ENCODE results near the gene CLCNKB. TPM values are rescaled to one million over a fixed set of nuclear protein-coding genes. Genes with fewer than 3 reads are reported as not detected.
"Not testable (repeated sequence)": the region's sequence is repeated elsewhere in the genome, so short reads cannot be mapped to it uniquely, and the experiment has no call there.

The CLCNKB gene
- total RNA-seq, 2 experiments from 2014 or later = not detected

DNA sequence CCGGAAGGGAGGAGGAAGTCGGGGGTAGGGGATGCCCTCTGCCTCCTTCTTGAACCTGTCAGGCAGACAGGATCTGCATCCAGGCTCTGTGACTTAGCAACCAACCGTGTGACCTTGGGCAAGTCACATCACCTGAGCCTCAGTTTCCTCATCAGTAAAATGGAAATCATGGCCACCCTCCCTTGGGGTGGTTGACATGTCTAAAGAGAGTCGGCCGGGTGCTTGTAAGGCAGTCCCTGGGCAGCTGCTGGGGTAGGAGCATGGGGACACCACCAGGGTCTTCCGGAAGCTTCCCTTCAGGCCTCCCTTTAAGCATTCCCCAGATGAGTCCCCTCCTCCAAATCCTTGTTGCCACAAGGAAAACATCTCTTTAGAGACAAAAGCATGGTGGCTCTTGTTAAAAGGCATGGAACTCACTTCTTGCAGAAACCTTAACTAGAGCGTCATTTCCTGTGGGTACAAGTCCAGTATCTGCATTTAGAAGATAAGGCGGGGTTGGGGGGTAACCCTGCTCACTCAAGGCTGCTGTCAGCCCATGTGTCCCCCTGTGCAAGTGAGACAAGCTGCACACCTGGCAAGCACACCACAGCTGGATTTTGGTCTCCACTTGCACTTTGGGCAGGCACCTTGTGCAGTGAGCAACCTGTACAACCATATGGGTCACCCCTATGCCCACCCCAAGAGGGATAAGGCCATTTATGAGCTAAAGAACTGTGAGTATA is 10.4 kb downstream of the CLCNKB start:
- TF ChIP-seq CTCF (IDR thresholded peaks at IDR 0.05) = no peak
- no peak overlapping the region for H3K4me3 Mint-ChIP-seq
- intact Hi-C loops (cut with DNase I, micrococcal nuclease) = loop anchor here in 1 of 2 experiments (2.0 kb wide), 1 partner anchor 261 kb away; no protein-coding TSS in a partner anchor
- ChIA-PET POLR2A (no interaction called here), CTCF (no interaction called here)
- DNase-seq (no peak), ATAC-seq (ENCODE audit: poor library complexity) (no peak)
- peaks cover 14% of the 10 kb centered on the region for H3K27me3 Mint-ChIP-seq
- no peak overlapping the region for H3K27ac ChIP-seq (ENCODE audit: low read depth in 1 of 2, low read length in 2 of 2)
- H3K4me1 ChIP-seq (ENCODE audit: insufficient read depth, low read length) = peaks cover 9% of the 10 kb centered on the region
- H3K4me1 Mint-ChIP-seq (ENCODE audit: low read depth) = peaks cover 6% of the 10 kb centered on the region
- H3K9me3 Mint-ChIP-seq = no peaks in the 10 kb centered on the region
- H3K9me3 ChIP-seq (ENCODE audit: control insufficient read depth in 1 of 2, insufficient read depth in 1 of 2, low read length in 2 of 2) = no peaks in the 10 kb centered on the region
- H3K36me3 ChIP-seq (ENCODE audit: insufficient read depth, low read length) = no peaks in the 10 kb centered on the region
- H3K4me3 ChIP-seq (ENCODE audit: low read length) = no peak overlapping the region
- H3K27ac Mint-ChIP-seq = no peak overlapping the region
- H3K36me3 Mint-ChIP-seq (ENCODE audit: low read depth) = no peaks in the 10 kb centered on the region
- peaks cover under 1 to 10% of the 10 kb centered on the region in 2 experiments for H3K27me3 ChIP-seq (ENCODE audit: control insufficient read depth in 1 of 2, insufficient read depth in 2 of 2, low read length in 2 of 2)

GRCh38 chr1:16054598-16055540 is 11.3 kb downstream of the CLCNKB start:
- Histone ChIP-seq H3K36me3 (ENCODE audit: insufficient read depth, low read length) (no peaks in the 10 kb centered on the region), H3K4me1 (ENCODE audit: insufficient read depth, low read length) (peaks cover 7% of the 10 kb centered on the region), H3K4me3 (ENCODE audit: low read length) (no peak overlapping the region), H3K27me3 (ENCODE audit: control insufficient read depth in 1 of 2, insufficient read depth in 2 of 2, low read length in 2 of 2) (peaks cover 0 to 7% of the 10 kb centered on the region in 2 experiments), H3K27ac (ENCODE audit: low read depth in 1 of 2, low read length in 2 of 2) (no peak overlapping the region), H3K9me3 (ENCODE audit: control insufficient read depth in 1 of 2, insufficient read depth in 1 of 2, low read length in 2 of 2) (no peaks in the 10 kb centered on the region)
- Mint-ChIP-seq H3K9me3 (no peaks in the 10 kb centered on the region), H3K4me3 (no peak overlapping the region), H3K27ac (no peak overlapping the region), H3K4me1 (ENCODE audit: low read depth) (peaks cover 6% of the 10 kb centered on the region), H3K36me3 (ENCODE audit: low read depth) (no peaks in the 10 kb centered on the region), H3K27me3 (peaks cover 6% of the 10 kb centered on the region)
- no peak for TF ChIP-seq CTCF (IDR thresholded peaks at IDR 0.05)
- DNase-seq (no peak), ATAC-seq (ENCODE audit: poor library complexity) (no peak)
- POLR2A ChIA-PET = no interaction called here
- CTCF ChIA-PET = no interaction called here
- intact Hi-C loops (cut with DNase I, micrococcal nuclease) = loop anchor here in 1 of 2 experiments (2.0 kb wide), 1 partner anchor 262 kb away; no protein-coding TSS in a partner anchor

DNA sequence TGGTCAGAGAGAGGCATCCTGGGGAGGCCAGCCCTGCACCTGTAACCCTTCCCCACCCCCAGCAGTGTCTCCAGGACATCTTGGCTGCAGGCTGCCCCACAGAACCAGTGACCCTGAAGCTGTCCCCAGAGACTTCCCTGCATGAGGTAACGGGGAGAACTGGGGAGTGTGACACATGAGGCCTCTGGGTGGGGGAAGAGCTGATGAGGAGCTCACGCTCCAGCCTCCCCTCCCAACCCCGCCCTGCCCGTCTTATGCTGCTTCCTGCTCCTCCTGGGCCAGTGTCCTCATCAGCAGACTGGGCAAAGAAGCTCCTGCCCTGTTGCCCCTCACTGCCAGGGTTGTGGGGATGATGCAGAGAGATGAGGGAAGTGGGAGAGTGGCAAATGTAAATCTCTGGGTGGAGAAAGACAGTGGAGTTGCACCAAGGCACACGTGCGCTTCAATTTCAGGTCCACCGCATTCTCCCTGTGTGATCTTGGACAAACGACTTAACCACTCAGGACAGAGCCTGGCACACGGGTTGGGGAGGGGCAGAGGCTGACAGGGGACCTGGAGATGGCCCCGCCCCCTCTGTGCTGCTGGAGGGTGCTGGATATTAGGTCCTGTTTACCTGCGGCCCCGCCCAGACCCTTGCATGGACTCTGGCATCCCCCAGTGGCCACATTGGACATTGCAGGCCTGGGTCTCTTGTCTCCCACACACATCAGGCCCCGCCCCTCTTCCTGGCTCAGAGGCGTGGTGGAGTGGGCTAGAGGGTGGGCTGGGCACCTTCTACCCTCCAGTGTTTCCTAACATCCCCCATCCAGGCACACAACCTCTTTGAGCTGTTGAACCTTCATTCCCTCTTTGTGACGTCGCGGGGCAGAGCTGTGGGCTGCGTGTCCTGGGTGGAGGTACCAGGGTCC is 12.3 kb downstream of the CLCNKB start:
- ChIA-PET POLR2A (no interaction called here), CTCF (interaction anchor here (0.6 kb wide), 1 partner anchor 241 kb away, joined by 3 read pairs; no protein-coding TSS in a partner anchor)
- H3K4me1 Mint-ChIP-seq (ENCODE audit: low read depth) = peaks cover 6% of the 10 kb centered on the region
- H3K27me3 Mint-ChIP-seq = no peaks in the 10 kb centered on the region
- Histone ChIP-seq H3K4me1 (ENCODE audit: insufficient read depth, low read length) (peaks cover 7% of the 10 kb centered on the region), H3K4me3 (ENCODE audit: low read length) (no peak overlapping the region), H3K27ac (ENCODE audit: low read depth in 1 of 2, low read length in 2 of 2) (no peak overlapping the region), H3K27me3 (ENCODE audit: control insufficient read depth in 1 of 2, insufficient read depth in 2 of 2, low read length in 2 of 2) (no peaks in the 10 kb centered on the region), H3K36me3 (ENCODE audit: insufficient read depth, low read length) (no peaks in the 10 kb centered on the region), H3K9me3 (ENCODE audit: control insufficient read depth in 1 of 2, insufficient read depth in 1 of 2, low read length in 2 of 2) (no peaks in the 10 kb centered on the region)
- peak; percentile 99 for ATAC-seq (ENCODE audit: poor library complexity)
- intact Hi-C loops (cut with DNase I, micrococcal nuclease) = loop anchor here (1.0 to 2.0 kb wide), 3 partner anchors 47 to 264 kb away; no protein-coding TSS in a partner anchor
- H3K9me3 Mint-ChIP-seq = no peaks in the 10 kb centered on the region
- peak; percentile 85 for TF ChIP-seq CTCF (IDR thresholded peaks at IDR 0.05)
- peak; percentile 51 to 91 (median 80) for DNase-seq
- H3K36me3 Mint-ChIP-seq (ENCODE audit: low read depth) = no peaks in the 10 kb centered on the region
- H3K27ac Mint-ChIP-seq = no peak overlapping the region
- H3K4me3 Mint-ChIP-seq = no peak overlapping the region

DNA sequence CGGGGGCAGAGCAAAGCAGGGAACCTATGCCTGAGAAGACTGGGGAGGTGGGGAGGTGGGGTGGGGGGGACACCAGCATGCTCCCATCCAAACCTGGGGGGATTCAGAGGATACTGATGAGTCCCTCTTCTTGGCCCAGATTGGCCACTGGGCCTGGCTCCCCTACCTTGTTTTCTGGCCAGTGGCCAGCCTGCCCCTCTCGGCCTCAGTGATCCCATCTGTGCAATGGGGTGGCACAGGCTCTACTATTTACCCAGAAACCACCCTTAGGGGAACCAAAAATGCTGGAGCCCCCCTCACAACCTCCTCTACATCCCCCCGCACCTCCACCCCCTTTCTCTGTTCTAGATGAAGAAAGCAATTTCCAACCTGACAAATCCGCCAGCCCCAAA is 12.9 kb downstream of the CLCNKB start:
- H3K36me3 Mint-ChIP-seq (ENCODE audit: low read depth); H3K4me1 Mint-ChIP-seq (ENCODE audit: low read depth); H3K27me3 Mint-ChIP-seq; H3K4me3 Mint-ChIP-seq; H3K27me3 ChIP-seq (ENCODE audit: control insufficient read depth in 1 of 2, insufficient read depth in 2 of 2, low read length in 2 of 2); H3K9me3 Mint-ChIP-seq; ATAC-seq (ENCODE audit: poor library complexity); H3K4me3 ChIP-seq (ENCODE audit: low read length); H3K27ac Mint-ChIP-seq; H3K27ac ChIP-seq (ENCODE audit: low read depth in 1 of 2, low read length in 2 of 2); H3K36me3 ChIP-seq (ENCODE audit: insufficient read depth, low read length); DNase-seq; POLR2A ChIA-PET; H3K4me1 ChIP-seq (ENCODE audit: insufficient read depth, low read length); H3K9me3 ChIP-seq (ENCODE audit: control insufficient read depth in 1 of 2, insufficient read depth in 1 of 2, low read length in 2 of 2): not testable (repeated sequence)
- CTCF ChIA-PET = interaction anchor here (0.6 kb wide), 1 partner anchor 241 kb away, joined by 3 read pairs; no protein-coding TSS in a partner anchor
- intact Hi-C loops (cut with DNase I, micrococcal nuclease) = loop anchor here (1.0 kb wide), 2 partner anchors 47 to 264 kb away; no protein-coding TSS in a partner anchor

Measured in CD4-positive, alpha-beta T cell (primary cell).